Neural cell (in vitro differentiated cells): ENCODE results near the gene APOC4.

ENCODE experiments used
- EZH2 ChIP-seq: fragments of 200-600, 300-800 bp; shearing (Covaris generic), sonication (generic); IDR thresholded peaks from 2 replicates; pipeline ENCODE4 v1.6.1; 2014; ENCODE audit warnings: antibody characterized with exemption, low read length, borderline replicate concordance, mild to moderate bottlenecking; ENCODE audit not compliant: insufficient read depth, poor library complexity, severe bottlenecking
- TF ChIP-seq, protein P1 (sequence below): fragments of 450-650 bp; IDR thresholded peaks from 2 replicates; pipeline ENCODE4 v1.5.1; 2014; ENCODE audit warnings: antibody characterized with exemption, mild to moderate bottlenecking, moderate library complexity; ENCODE audit not compliant: poor library complexity, severe bottlenecking
- TF ChIP-seq, protein P2 (sequence below): IDR thresholded peaks from 2 replicates; pipeline ENCODE4 v1.6.1; 2012; ENCODE audit warnings: borderline replicate concordance

GRCh38 chr19:44993526-44993925 is 51.5 kb downstream of the APOC4 start:
- TF ChIP-seq, protein P1, sequence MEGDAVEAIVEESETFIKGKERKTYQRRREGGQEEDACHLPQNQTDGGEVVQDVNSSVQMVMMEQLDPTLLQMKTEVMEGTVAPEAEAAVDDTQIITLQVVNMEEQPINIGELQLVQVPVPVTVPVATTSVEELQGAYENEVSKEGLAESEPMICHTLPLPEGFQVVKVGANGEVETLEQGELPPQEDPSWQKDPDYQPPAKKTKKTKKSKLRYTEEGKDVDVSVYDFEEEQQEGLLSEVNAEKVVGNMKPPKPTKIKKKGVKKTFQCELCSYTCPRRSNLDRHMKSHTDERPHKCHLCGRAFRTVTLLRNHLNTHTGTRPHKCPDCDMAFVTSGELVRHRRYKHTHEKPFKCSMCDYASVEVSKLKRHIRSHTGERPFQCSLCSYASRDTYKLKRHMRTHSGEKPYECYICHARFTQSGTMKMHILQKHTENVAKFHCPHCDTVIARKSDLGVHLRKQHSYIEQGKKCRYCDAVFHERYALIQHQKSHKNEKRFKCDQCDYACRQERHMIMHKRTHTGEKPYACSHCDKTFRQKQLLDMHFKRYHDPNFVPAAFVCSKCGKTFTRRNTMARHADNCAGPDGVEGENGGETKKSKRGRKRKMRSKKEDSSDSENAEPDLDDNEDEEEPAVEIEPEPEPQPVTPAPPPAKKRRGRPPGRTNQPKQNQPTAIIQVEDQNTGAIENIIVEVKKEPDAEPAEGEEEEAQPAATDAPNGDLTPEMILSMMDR, result no peak
- no peak for TF ChIP-seq EZH2
- TF ChIP-seq, protein P2, sequence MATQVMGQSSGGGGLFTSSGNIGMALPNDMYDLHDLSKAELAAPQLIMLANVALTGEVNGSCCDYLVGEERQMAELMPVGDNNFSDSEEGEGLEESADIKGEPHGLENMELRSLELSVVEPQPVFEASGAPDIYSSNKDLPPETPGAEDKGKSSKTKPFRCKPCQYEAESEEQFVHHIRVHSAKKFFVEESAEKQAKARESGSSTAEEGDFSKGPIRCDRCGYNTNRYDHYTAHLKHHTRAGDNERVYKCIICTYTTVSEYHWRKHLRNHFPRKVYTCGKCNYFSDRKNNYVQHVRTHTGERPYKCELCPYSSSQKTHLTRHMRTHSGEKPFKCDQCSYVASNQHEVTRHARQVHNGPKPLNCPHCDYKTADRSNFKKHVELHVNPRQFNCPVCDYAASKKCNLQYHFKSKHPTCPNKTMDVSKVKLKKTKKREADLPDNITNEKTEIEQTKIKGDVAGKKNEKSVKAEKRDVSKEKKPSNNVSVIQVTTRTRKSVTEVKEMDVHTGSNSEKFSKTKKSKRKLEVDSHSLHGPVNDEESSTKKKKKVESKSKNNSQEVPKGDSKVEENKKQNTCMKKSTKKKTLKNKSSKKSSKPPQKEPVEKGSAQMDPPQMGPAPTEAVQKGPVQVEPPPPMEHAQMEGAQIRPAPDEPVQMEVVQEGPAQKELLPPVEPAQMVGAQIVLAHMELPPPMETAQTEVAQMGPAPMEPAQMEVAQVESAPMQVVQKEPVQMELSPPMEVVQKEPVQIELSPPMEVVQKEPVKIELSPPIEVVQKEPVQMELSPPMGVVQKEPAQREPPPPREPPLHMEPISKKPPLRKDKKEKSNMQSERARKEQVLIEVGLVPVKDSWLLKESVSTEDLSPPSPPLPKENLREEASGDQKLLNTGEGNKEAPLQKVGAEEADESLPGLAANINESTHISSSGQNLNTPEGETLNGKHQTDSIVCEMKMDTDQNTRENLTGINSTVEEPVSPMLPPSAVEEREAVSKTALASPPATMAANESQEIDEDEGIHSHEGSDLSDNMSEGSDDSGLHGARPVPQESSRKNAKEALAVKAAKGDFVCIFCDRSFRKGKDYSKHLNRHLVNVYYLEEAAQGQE, result no peak
